Esophagus muscularis mucosa (tissue), 4 donors: ENCODE data around the gene DNAJC5.
A peak's percentile ranks its signal among the peaks of the same experiment; 100 is the strongest.

Source experiments
- CTCF ChIP-seq, 3 experiments: fragments of 200-600 bp in 2 of 3; fragments of 450-650 bp in 1 of 3; sonication (generic) in 2 of 3; IDR thresholded peaks; one replicate each; pipeline ENCODE4 v1.5.1; 2017 to 2019; ENCODE audit warnings: antibody characterized with exemption in 3 of 3, mild to moderate bottlenecking in 2 of 3, moderate library complexity in 1 of 3
- EP300 ChIP-seq: sonication (generic); formaldehyde crosslinking; IDR thresholded peaks from one replicate; pipeline ENCODE4 v1.6.1; 2017; ENCODE audit warnings: antibody characterized with exemption
- POLR2A ChIP-seq: fragments of 450-650 bp; IDR thresholded peaks from one replicate; pipeline ENCODE4 v1.6.1; 2017; ENCODE audit warnings: antibody characterized with exemption, moderate library complexity, mild to moderate bottlenecking, low read depth
- POLR2AphosphoS5 ChIP-seq, 2 donors: sonication (generic); formaldehyde crosslinking; IDR thresholded peaks; one replicate each; pipeline ENCODE4 v1.6.1; 2017; ENCODE audit warnings: antibody characterized with exemption in 2 of 2

GRCh38 chr20:63859166-63859699 lies 35.7 kb upstream of the DNAJC5 start:
- peak in 1 of 3 experiments; percentile 1 for TF ChIP-seq CTCF (IDR thresholded peaks at IDR 0.05)
- TF ChIP-seq POLR2A, result no peak
- TF ChIP-seq POLR2AphosphoS5 (IDR thresholded peaks at IDR 0.05), result no peak
- no peak for TF ChIP-seq EP300
